Stimulated activated CD8-positive, alpha-beta memory T cell treated with anti-CD3 and anti-CD28 coated beads, Interleukin-7, amount 100 ng/mL, for 4 hours (primary cell): ENCODE data around the gene ZNF385B.
"Not testable (repeated sequence)": the region's sequence is repeated elsewhere in the genome, so short reads cannot be mapped to it uniquely, and the experiment has no call there.

Source experiments
- DNase-seq, 2 donors: peaks; one replicate each; pipeline ENCODE4 v3.0.0-alpha.2; 2020; ENCODE audit warnings: low read depth in 2 of 2

The ZNF385B gene

DNA sequence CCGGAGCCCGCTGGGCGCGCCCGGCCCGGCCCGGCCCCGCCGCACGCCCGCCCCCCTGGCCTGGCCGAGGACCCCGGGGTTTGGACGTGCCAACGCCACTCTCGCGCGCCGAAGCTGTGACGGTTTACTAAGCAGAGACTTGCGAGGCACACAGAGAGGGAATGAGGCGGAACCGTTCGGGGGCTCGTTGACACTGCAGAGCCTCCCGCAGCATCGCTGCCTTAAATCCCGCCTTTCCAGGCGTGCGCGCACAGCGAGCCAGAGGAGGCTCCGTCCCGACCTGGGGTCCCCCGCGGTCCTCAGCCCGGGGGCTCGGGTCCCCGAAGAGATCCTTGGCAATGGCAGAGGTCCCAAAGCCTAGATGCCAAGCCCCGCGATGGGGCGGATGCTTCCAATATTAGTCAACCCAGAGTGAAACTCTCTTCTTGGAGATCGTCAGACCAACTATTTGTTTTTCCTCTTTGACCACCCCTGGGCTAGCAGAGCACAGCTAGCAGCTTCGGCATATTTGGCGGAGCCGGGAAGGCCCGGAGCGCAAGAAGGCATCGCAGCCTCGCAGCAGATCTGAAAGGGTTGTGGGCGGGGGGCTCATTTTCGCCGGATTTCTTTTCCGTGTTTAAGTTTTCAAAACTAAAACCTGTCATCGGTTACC, at the start of gene ZNF385B:
Gene ZNF385B (minus strand): TSS at position 197 of the 652 bp plus-strand sequence.
- DNase-seq: no peak

DNA sequence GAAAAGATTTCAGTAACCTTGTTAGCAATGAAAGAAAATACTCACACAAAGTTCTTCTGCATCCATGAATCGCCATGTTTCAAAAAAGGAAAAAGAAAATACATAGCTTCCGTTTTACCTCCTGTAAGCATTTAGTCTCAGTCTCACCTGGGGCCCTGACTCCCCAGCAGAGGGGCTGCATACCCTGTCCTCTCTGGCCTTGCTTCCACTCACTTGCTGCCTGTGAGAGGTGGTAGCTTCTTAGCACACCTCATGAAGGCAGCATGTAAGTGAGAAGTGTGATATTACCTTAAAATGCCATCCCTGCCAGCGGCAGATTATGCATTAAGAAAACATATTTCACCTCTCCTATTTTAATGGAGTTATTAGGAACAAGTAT, 49.3 kb upstream of the ZNF385B start:
- no peak for DNase-seq

DNA sequence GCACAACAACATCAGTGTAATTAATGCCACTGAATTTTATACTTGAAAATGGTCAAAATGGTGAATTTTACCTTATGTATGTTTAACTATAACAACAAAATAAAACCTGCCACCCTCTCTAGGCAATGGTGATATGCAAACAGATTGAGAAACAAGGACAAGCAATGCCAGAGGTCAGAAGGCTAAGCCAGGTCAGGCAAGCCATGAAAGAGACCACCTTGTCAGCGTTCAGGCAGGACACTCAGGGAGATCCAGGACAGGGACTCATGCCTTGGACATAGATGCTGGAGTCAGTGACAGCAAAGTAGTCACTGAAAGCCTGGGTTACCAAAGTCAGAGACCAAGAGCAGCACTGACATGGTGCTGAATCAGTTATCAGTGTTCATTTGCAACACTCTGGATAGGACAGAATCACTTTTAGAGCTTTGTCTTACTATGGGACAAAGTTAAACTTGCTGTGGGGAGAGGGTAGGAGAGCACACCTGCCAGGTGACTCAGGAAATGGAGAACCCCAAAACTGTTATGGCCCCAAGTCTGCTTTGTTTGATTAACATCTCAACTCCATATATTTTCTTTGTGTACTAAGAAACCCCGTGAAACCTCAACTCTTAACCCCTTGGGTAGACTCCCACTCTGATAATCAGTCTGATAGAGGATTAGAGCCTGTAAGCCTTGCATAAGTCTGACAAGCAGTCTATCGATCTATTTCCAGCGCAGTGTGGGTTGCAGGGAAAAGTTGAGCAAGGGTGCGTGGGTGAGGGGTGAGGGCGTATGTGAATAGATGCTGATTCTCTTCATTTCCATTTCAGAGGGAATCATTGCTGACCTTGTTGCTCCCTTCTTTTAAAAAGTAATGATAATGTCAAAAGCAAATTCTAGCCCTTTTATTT, 48.7 kb upstream of the ZNF385B start:
- no peak for DNase-seq

DNA sequence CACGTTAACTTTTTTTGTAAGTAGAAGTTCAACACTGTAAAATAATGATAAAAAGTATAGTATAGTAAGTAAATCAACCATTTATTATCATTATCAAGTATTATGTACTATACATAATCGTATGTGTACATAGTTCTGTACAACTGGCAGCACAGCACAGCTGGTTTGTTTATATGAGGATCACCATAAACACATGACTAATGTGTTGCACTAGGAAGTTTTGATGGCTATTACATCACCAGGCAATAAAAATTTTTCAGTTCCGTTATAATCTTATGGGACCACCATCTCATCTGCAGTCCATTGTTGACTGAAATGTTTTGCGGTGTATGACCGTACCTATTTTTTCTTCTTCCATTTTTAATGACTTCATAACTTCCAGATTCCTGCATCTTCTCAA, 39.2 kb upstream of the ZNF385B start:
- no peak for DNase-seq

DNA sequence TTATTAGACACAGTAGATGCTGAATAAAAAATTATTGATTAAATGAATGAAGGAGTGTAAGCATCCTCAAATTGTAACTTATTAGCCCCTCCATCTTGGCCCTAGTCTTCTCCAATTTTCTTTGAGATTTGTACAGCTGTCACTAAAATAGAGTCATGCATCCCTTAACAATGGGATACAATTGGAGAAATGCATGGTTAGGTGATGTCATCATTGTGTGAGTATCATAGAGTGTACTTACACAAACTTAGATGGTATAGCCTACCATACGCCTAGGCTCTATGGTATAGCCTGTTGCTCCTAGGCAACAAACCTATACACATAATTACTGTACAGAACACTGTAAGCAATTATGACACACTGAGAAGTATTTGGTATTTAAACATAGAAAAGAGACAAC, 38.3 kb upstream of the ZNF385B start:
- DNase-seq: no peak

DNA sequence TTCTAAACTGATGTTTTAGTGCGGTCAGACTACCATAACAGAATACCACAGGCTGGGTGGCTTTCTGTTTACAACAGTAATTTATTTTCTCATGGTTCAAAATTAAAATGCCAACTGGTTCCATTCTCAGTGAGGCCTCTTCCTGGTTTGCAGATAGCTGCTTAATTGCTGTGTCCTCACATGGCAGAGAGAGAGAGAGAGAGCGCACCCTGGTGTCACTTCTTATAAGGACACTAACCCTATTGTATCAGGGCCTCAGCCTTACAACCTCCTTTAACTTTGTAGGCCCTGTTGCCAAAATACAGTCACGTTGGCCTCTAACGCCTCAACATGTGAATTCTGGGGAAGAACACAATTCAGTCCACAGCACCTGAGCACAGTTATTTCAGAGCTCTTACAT, 37.5 kb upstream of the ZNF385B start:
- no peak for DNase-seq

DNA sequence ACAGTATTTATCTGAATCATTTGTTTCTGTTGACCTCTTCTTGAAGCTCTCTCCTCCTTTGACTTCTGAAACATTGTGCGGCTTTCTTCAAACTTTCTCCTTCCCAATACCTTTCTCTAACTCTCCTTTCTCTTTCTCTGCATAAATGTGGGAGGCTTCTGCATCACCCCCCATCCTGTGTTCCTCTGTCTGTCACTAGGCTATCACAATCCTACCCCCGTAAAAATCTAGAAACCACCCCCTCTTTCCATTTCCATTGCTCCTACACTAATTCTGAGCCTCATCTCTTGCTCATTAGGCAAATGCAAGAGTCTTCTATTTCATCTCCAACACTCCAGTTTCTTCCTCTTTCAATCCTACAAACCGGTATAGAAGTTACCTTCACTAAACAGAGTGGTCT, 32.2 kb upstream of the ZNF385B start:
- DNase-seq: no peak

DNA sequence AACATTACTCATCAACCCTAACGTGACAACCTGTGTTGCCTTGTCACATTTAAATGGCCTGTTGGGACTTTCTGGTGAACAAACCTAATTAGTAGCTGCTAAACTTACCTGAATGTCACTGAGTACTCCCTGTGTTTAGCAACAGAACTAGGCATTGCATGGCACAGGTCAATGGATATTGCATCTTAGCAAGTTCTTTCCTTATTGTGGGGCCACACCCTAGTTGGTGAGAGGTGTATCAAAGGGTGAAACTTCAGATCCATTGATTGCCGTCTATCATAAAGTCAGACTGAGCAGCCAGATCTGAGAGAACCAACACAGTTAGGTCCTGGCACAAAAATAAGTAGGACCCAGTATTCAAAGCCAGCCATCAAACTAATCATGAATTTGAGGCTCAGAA, 29.8 kb upstream of the ZNF385B start:
- DNase-seq: no peak

DNA sequence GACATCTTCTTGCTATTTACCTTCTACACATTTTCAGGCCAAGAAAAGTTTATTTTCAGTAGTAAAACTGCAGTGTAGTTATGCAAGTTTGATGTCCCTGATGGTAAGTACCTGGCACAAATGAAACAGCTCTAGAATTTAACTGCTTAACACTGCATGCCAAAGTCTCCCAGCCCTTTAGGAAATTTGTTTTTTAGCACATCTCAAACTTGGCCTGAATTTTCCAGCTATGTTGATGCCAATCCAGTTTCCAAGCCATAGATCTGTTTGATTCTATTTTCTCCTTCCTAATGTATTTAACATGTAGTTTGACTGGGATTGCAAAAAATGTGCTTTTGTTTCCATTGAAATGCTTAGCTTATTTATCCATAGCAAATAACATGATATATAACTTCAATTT, 29.3 kb upstream of the ZNF385B start:
- DNase-seq: no peak

DNA sequence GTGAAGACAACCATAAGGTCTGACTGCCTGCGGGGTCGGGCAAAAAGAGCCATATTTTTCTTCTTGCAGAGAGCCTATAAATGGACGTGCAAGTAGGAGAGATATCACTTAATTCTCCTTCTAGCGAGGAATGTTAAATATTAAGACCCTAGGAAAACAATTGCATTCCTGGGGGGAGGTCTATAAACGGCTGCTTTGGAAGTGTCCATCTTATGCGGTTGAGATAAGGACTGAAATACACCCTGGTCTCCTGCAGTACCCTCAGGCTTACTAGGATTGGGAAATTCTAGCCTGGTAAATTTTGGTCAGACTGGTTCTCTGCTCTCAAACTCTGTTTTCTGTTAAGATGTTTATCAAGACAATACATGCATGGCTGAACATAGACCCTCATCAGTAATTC, 27.2 kb upstream of the ZNF385B start:
- DNase-seq: not testable (repeated sequence)

DNA sequence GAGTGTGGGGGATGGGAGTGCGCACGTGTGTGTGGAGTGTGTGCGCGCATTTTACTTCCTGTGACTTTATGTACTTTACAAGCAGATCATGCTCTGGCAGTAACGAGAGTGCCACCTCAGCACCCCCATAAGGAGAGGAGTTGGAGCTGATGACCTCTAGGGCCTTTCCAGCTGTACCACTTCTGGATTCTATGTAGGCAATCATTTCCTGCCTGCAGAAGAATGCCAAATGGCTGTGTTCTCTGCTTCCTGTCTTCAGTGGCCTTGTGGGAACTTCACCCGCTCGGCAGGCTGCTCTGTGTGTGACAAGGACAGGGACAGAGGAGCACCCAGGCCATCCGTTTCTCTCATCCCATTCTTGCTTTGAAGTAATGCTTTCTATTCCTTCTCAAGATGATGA, 22.8 kb upstream of the ZNF385B start:
- DNase-seq: no peak

DNA sequence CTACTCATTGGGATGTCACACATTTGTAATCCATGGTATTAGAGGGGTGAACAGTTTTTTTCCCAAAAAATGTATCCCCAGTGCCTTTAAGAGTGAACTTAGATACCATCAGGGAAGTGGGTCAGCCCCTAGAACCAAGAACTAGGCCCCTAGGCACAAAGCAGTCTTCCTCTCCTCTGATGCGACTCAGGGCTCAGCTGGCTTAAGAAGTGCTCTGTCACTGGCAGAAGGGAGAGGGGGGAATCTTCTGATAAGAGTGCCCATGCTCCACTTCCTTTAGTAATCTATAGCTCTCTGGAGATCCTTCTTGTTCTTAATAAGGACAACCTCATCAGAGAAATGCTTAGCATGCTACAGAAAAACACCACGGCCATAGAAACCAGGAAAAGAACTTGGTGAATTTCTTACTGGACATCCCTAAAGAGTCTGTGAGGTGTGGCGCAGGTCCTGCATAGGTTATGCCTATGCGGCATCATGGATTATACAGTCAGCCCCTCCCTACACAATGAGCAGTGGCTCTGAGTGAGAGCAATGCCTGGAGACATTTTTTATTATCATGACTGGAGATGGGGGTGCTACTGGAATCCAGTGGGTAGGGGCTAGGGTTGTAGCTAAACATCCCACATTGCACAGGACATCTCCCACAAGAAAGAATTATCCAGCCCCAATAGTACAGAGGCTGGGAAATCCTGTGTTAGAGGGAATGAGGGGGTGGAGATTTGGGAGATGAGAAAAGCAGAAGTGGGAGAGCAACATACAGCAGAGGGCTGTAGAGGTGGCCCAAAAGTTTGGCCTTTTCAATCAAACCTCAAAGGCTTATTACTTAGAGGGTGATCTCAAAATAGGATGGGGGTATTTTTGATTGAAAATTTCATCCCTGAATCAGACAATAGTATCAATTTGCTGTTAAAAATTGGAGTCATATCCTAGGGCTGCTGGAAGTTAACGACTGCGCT, 21.7 kb upstream of the ZNF385B start:
- no peak for DNase-seq

DNA sequence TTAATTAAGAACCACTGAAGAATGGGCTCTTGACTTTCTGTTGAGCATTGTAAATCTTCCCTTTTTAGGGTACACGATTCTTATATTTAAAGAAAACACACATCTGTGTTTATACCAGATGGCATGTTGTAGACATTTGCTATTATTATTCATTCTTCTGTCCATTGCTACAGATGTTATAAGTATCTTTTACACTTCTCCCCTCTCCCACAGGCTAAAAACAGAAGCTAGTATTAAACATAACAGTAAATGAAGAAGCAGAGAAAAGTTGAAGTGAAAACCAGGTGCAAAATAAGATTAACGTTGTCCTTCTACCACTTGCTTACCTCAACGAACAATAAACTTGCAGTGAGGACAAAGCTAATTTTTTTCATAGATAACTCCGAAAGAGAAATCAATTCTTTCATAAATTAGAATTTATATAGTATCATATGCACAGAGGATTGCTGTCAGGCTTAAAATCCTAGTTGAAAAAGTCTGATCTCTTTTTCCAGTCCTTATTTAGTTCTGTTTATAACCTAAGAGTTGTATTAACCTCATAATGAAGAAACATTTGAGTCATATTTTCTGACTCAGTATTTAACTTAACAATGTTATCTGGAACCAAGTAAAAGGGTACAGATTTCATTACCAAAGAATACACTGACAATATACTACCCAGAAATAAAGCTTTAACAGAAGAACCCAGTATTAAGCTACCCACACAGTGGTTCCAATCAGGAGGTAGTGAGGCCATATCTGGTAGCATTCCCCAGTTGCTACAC, 16.4 kb upstream of the ZNF385B start:
- DNase-seq: no peak

DNA sequence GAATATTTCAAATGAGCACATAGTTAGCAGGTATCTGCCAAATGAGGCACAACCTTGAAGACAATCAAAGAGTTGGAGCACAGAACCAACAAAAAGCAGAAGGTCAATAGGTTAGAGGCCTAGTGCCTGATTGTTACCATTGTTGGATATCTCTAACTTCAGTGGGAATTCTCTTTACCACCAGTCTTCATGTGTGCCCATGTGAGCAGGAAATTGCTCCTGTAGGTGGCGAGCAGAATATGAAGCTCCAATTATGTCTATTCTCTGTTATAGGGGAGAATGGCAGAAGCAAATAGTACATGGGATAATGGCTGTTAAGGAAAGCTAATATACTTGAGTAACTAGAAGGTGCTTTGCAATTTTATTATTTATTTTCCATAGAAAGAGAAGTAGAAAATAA, 14.9 kb upstream of the ZNF385B start:
- DNase-seq: no peak

DNA sequence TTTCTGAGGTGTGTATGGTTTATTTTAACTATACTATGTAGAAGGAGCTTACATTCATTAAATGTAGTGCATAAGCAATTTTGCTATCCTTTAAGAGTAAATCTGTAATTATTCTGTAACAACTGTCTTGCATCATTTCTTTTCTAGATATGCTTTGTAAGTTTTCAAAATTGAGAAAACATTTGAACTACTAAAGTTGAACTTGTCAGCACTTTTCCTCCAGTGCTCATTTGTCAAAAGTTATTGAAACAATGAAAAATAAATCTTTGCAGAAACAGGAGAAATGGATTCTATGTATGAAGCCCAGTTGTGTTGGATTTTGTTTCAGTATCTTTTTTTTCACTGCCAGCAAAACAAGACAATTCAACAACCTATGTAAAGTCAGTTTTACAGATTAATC, 14.5 kb upstream of the ZNF385B start:
- DNase-seq: no peak

DNA sequence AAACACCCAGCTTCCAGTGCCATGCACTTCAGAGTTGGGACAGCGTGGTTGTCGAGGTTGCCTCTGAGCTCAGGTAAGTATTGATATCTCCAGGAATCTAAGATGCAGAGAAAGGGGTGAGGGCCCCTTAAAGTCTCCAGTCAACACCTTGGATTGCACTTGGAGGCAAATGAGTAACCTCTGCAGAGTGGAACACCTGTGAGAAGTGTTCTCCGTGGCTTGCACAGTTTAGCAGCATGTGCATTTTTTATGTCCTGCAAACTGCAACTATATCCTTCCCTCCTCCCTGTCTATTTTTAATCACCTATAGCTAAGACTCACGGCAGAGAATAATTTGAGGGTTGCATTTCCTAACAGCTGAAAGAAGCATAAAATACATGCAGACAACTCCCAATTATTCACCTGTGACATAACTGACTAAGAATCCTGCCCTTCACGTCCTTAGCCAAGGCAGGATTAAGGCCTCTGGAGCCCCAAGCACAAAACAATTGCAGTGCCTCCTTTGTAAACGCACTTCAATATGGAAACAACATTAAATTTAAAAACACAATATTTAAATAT, 1.6 kb upstream of the ZNF385B start:
- DNase-seq: no peak

DNA sequence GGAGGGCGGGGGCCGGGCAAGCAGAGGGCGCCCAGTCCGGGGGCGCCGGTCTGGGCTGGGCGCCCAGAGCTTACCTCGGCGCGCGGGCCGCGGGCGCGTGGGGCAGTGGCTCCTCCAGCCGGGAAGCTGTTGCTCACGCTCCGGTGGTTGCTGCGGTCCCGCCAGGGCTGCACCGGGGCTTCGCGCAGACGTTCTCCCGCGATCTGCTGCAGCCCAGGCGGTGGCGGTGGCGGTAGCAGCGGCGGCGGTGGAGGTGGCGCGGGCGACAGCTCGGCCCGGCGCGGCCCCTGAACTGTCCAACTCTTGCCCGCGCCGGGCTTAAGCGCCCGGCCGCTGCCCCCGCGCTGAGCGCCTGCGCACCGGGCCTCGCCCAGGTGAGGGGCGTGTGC, 391 bp downstream of the ZNF385B start:
- no peak for DNase-seq

DNA sequence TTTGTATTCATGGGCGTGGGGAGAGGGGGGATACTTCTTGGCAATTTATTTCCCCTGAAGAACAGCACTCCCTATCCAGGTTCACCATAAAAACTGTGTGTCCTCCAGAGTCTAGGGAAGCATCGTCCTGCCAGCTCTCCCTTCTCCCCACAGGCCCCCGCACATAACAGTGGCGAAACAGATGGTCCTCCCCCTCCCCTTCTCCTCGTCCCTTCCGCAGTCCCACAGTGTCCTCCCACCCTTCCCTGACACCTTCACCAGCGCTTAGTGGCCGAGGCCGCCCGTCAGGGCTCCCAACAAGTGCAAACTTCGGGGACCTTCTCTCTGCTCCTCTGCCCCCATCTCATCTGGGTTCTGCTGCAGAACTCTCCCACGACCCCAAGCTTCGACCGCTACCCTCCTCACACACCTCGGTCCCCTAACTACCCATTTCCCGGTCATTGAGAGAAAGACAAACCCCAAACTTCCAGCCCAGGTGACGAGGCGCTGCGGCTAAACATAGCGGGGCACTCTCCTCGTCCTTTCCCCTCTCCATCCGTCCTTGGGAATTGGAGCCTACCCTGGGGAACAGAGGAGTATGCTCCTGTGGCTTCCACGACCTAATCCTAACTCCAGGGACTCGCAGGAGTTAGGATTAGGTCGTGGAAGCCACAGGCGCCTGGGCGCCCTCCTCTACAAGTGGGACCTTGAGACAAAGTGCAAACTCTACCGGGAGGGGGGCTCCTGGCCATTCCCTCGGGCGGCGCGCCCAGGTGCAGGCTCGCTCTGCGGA, 971 bp downstream of the ZNF385B start:
- DNase-seq: no peak

DNA sequence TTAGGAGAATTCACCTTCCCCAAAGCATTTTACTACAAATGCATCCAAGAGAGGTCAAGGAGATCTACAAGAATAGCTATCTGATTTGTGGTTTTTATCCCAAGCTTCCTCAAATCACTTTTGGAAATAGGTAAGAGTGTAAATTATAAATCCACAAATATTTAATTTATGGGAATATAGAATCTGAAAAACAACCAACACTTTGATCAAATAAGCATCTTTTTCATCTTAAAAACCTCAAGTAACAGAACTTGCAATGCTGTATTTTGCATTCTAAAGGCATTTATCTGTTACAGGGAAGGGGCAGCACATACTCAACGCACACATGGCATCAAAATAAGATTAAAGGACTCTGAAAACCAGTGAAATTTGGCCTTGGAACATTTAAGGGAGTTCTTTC, 1.9 kb downstream of the ZNF385B start:
- DNase-seq: no peak

DNA sequence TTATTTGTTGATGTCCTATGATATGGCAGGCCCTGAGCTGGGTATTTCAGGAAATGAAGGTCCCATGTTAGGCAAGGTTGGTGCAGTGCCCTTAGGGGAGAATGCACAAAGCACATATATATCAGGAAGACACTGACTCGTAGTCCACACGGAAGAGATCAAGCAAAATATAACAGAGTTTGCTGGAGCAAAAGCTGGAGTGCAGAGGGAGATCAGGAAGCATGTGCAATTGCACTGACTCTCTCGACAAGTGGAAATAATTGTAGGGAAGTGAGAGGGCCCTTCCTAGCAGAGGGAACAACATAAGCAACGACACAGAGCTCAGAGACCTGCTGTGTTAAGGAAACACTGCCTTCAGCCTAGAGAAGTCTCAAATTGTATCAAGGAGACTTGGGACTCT, 4.2 kb downstream of the ZNF385B start:
- no peak for DNase-seq
